Activated effector memory CD4-positive, alpha-beta T cell treated with anti-CD3 and anti-CD28 coated beads, Interleukin-2, amount 50 U/mL, for 16 hours (primary cell): ENCODE results near the gene NBAS.

ENCODE experiments used
- DNase-seq: peaks from one replicate; pipeline ENCODE4 v3.0.0-alpha.2; 2020

The NBAS gene

GRCh38 chr2:15158100-15158499 lies 403.0 kb downstream of the NBAS start:
- no peak for DNase-seq

- DNase-seq, result no peak
These were observed 405.1 kb downstream of the NBAS start for GRCh38 chr2:15155959-15156574.

- no peak for DNase-seq
These were observed 406.8 kb downstream of the NBAS start for GRCh38 chr2:15154297-15154696.

- no peak for DNase-seq
These were observed 408.8 kb downstream of the NBAS start for GRCh38 chr2:15152382-15152781.

- no peak for DNase-seq
These were observed 412.1 kb downstream of the NBAS start for GRCh38 chr2:15149063-15149462.

GRCh38 chr2:15147591-15147990 lies 413.5 kb downstream of the NBAS start:
- no peak for DNase-seq

- no peak for DNase-seq
These were observed 414.2 kb downstream of the NBAS start for GRCh38 chr2:15146960-15147359.

GRCh38 chr2:15145919-15146318 lies 415.2 kb downstream of the NBAS start:
- no peak for DNase-seq

GRCh38 chr2:15145046-15145817 lies 415.9 kb downstream of the NBAS start:
- DNase-seq, result no peak

GRCh38 chr2:15142069-15142689 lies 419.0 kb downstream of the NBAS start:
- peak; percentile 89 for DNase-seq

GRCh38 chr2:15141211-15141610 lies 419.9 kb downstream of the NBAS start:
- DNase-seq, result no peak

GRCh38 chr2:15136639-15137038 lies 424.5 kb downstream of the NBAS start:
- no peak for DNase-seq

GRCh38 chr2:15134957-15135356 lies 426.2 kb downstream of the NBAS start:
- DNase-seq, result no peak

GRCh38 chr2:15133461-15133860 lies 427.7 kb downstream of the NBAS start:
- DNase-seq, result no peak

GRCh38 chr2:15128846-15129245 lies 432.3 kb downstream of the NBAS start:
- DNase-seq, result no peak

- no peak for DNase-seq
These were observed 433.3 kb downstream of the NBAS start for GRCh38 chr2:15127876-15128275.

GRCh38 chr2:15127301-15127700 lies 433.8 kb downstream of the NBAS start:
- DNase-seq, result no peak

GRCh38 chr2:15126373-15126772 lies 434.8 kb downstream of the NBAS start:
- no peak for DNase-seq

- DNase-seq, result no peak
These were observed 438.2 kb downstream of the NBAS start for GRCh38 chr2:15122915-15123314.

GRCh38 chr2:15120631-15121030 lies 440.5 kb downstream of the NBAS start:
- no peak for DNase-seq

- no peak for DNase-seq
These were observed 441.4 kb downstream of the NBAS start for GRCh38 chr2:15119722-15120175.

- DNase-seq, result no peak
These were observed 443.6 kb downstream of the NBAS start for GRCh38 chr2:15117409-15118050.
